MCF 10A (cell line): ENCODE results near the gene PRR32. TPM values are rescaled to one million over a fixed set of nuclear protein-coding genes. Genes with fewer than 3 reads are reported as not detected.

Experiments
- BruUV-seq: library from RNA; stranded (reverse); fragments of 400-500 nt; replicated peaks from 2 replicates; lab custom pipeline; 2021; lab: Mats Ljungman, UMichigan
- CTCF ChIA-PET: fragments of 300-600 bp; sonication (Branson Sonifier 250); formaldehyde crosslinking; extraction: SDS; loops from one replicate; lab custom pipeline; 2021; ENCODE audit warnings: antibody characterized with exemption, inconsistent platforms; lab: Yijun Ruan, JAX
- POLR2A ChIA-PET: fragments of 300-600, 350-650 bp; sonication (Branson Sonifier 250); formaldehyde crosslinking; extraction: SDS; loops from one replicate; lab custom pipeline; 2020; ENCODE audit warnings: antibody characterized with exemption, inconsistent platforms; lab: Yijun Ruan, JAX
- DNase-seq: peaks from one replicate; pipeline ENCODE4 v3.0.0-alpha.2; 2018; ENCODE audit not compliant: unreplicated experiment
- H3K27ac Mint-ChIP-seq: one replicate; pipeline ENCODE4 v1.8.0; 2022; ENCODE audit warnings: mild to moderate bottlenecking, low read depth, mixed read lengths; ENCODE audit not compliant: unreplicated experiment
- H3K27me3 Mint-ChIP-seq: one replicate; pipeline ENCODE4 v1.8.0; 2022; ENCODE audit warnings: mixed read lengths; ENCODE audit not compliant: insufficient read depth, unreplicated experiment
- H3K36me3 Mint-ChIP-seq: one replicate; pipeline ENCODE4 v1.8.0; 2022; ENCODE audit warnings: mild to moderate bottlenecking, moderate library complexity, mixed read lengths; ENCODE audit not compliant: insufficient read depth, unreplicated experiment
- H3K4me1 Mint-ChIP-seq: one replicate; pipeline ENCODE4 v1.8.0; 2022; ENCODE audit warnings: mixed read lengths; ENCODE audit not compliant: insufficient read depth, unreplicated experiment
- H3K4me3 Mint-ChIP-seq: one replicate; pipeline ENCODE4 v1.8.0; 2022; ENCODE audit warnings: mild to moderate bottlenecking, moderate library complexity, mixed read lengths; ENCODE audit not compliant: unreplicated experiment
- H3K9me3 Mint-ChIP-seq: one replicate; pipeline ENCODE4 v1.8.0; 2022; ENCODE audit warnings: mixed read lengths; ENCODE audit not compliant: unreplicated experiment
- intact Hi-C: fragments of 100-400 bp; cut with micrococcal nuclease; formaldehyde crosslinking; loops from 2 replicates; pipeline ENCODE4 v1.14.1; 2022
- total RNA-seq: library from RNA; stranded (reverse); gene quantifications from 2 replicates; pipeline ENCODE4 v1.2.3, GENCODE V29; 2022
- TF ChIP-seq, protein P1 (sequence below): fragments of 200-600 bp; IDR thresholded peaks from one replicate; pipeline ENCODE4 v1.8.0; 2022; ENCODE audit warnings: antibody characterized with exemption, mild to moderate bottlenecking; ENCODE audit not compliant: unreplicated experiment

PRR32 gene
- total RNA-seq, 1 experiment from 2014 or later = not detected

DNA sequence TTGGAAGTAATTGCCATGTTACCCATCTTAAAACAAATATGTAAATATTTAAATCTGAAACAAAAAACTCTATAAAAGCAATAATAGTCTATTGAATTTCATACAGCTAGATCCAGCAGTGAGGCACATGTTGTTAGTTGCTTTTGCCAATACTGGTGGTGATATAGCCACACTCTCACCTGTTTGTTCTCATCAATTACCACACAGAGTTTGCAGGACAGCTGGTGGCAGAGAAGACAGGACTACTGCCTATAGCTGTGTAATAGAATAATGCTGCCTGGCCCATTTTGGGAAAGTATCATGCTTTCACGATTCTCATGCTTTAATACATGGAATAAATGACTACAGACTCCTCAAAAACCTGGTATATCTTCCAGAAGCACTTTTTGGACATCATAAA is 3.7 kb upstream of the PRR32 start:
- TF ChIP-seq, protein P1, sequence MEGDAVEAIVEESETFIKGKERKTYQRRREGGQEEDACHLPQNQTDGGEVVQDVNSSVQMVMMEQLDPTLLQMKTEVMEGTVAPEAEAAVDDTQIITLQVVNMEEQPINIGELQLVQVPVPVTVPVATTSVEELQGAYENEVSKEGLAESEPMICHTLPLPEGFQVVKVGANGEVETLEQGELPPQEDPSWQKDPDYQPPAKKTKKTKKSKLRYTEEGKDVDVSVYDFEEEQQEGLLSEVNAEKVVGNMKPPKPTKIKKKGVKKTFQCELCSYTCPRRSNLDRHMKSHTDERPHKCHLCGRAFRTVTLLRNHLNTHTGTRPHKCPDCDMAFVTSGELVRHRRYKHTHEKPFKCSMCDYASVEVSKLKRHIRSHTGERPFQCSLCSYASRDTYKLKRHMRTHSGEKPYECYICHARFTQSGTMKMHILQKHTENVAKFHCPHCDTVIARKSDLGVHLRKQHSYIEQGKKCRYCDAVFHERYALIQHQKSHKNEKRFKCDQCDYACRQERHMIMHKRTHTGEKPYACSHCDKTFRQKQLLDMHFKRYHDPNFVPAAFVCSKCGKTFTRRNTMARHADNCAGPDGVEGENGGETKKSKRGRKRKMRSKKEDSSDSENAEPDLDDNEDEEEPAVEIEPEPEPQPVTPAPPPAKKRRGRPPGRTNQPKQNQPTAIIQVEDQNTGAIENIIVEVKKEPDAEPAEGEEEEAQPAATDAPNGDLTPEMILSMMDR = no peak
- Mint-ChIP-seq H3K4me3 (no peak overlapping the region), H3K9me3 (peaks cover 14% of the 10 kb centered on the region), H3K4me1 (no peaks in the 10 kb centered on the region), H3K36me3 (no peaks in the 10 kb centered on the region), H3K27me3 (no peaks in the 10 kb centered on the region), H3K27ac (no peak overlapping the region)
- intact Hi-C loops = no loop called here
- DNase-seq = no peak
- ChIA-PET CTCF (interaction anchor here (0.8 kb wide), 1 partner anchor 63 kb away, joined by 3 read pairs; no protein-coding TSS in a partner anchor), POLR2A (interaction anchor here (0.7 kb wide), 1 partner anchor 224 kb away, joined by 3 read pairs; no protein-coding TSS in a partner anchor)
- no TSS peak for BruUV-seq

- no peaks in the 10 kb centered on the region for H3K36me3 Mint-ChIP-seq
- H3K27ac Mint-ChIP-seq = no peak overlapping the region
- no peak for DNase-seq
- TF ChIP-seq, protein P1 = no peak
- POLR2A ChIA-PET = no interaction called here
- intact Hi-C loops = no loop called here
- BruUV-seq = no TSS peak
- H3K9me3 Mint-ChIP-seq = peaks cover 18% of the 10 kb centered on the region
- H3K4me3 Mint-ChIP-seq = no peak overlapping the region
- peaks cover 5% of the 10 kb centered on the region for H3K4me1 Mint-ChIP-seq
- no peaks in the 10 kb centered on the region for H3K27me3 Mint-ChIP-seq
- CTCF ChIA-PET = no interaction called here
Observed at GRCh38 chrX:126820700-126821420, 1.3 kb downstream of the PRR32 start.

DNA sequence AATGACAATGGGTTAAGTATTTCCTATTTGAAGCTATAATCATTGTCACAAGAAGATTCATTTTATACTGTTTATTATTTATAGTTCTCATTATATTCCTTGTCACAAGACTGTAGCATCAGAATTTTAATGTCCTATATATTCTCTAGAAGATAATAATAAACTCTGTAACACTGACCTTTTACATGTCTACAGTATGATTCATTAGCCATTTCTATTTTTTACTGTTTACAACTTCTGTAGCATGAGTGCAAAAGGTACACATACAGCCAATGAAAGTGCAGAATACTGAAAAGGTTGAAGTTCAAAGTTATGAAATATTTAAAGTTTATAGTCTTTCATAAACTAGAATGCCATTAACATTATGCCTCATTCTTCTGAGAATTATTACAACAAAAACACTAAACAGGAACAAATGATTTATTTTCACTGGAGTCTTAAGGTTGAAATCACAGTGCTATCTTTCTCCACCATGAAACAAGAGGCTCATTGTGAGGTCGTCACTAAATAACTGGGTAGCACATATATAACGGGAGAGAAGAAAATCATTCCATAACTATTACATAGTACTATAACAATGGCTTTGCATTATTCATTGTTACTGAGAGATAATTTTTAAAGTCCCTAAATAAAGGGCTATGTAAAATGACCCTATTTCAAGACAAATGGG is 4.9 kb downstream of the PRR32 start:
- Mint-ChIP-seq H3K27ac (no peak overlapping the region), H3K27me3 (no peaks in the 10 kb centered on the region), H3K4me1 (peaks cover 5% of the 10 kb centered on the region), H3K9me3 (peaks cover 19% of the 10 kb centered on the region), H3K4me3 (no peak overlapping the region), H3K36me3 (no peaks in the 10 kb centered on the region)
- intact Hi-C loops = no loop called here
- DNase-seq = no peak
- CTCF ChIA-PET = no interaction called here
- BruUV-seq = no TSS peak
- POLR2A ChIA-PET = no interaction called here
- TF ChIP-seq, protein P1 = no peak

DNA sequence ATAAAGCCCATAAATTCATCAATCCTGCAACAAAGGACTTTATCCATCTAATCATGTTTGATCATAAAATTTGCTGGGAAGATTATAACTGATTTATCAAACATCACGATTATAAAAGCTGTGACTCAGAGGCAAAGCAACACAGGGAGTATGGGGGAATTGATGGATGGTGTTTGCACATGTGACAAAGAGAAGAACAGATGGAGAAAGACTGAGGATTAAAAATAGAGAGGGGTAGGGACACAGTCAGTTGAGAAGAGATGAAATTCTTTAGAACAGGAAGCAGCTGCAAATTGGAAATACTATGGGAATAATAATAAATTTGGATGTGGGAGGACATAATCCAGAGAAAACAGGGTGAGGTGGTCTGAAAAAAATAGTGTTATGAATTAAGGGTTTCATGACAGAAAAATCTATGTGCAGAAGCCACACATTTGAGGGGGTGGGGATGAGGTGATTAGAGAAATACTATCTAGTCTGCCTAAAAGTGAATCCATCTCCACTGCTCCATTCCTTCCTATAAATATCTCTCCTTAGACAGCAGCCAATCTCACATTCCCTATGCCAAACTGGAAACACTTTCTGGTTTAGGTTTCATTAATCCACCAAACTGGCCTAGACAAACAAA is 6.2 kb downstream of the PRR32 start:
- no peak for DNase-seq
- BruUV-seq = no TSS peak
- no peaks in the 10 kb centered on the region for H3K27me3 Mint-ChIP-seq
- ChIA-PET POLR2A (interaction anchor here (0.7 kb wide), 1 partner anchor 1459 kb away, joined by 3 read pairs; no protein-coding TSS in a partner anchor), CTCF (interaction anchor here (0.6 kb wide), 1 partner anchor 1695 kb away, joined by 3 read pairs; no protein-coding TSS in a partner anchor)
- no peaks in the 10 kb centered on the region for H3K36me3 Mint-ChIP-seq
- peaks cover 5% of the 10 kb centered on the region for H3K4me1 Mint-ChIP-seq
- H3K27ac Mint-ChIP-seq = no peak overlapping the region
- TF ChIP-seq, protein P1 = no peak
- H3K9me3 Mint-ChIP-seq = peaks cover 19% of the 10 kb centered on the region
- intact Hi-C loops = no loop called here
- H3K4me3 Mint-ChIP-seq = no peak overlapping the region
